Mesendoderm (in vitro differentiated cells): Measurements from ENCODE around the gene EEF1E1.

ENCODE experiments used
- DNase-seq: peaks from one replicate; pipeline ENCODE4 v3.0.0; 2013
- H2AK5ac ChIP-seq: 2 replicates; pipeline ENCODE4 v1.6.1; 2013; ENCODE audit warnings: low read length, inconsistent platforms
- H2BK120ac ChIP-seq: 2 replicates; pipeline ENCODE4 v1.6.1; 2013; ENCODE audit warnings: low read depth, mild to moderate bottlenecking, low read length, moderate library complexity, mixed read lengths
- H2BK15ac ChIP-seq: replicated peaks from 2 replicates; pipeline ENCODE4 v1.6.1; 2013; ENCODE audit warnings: low read depth, mild to moderate bottlenecking, moderate library complexity
- H2BK5ac ChIP-seq: 2 replicates; pipeline ENCODE4 v1.6.1; 2013; ENCODE audit warnings: low read length, inconsistent platforms
- H3K18ac ChIP-seq: 2 replicates; pipeline ENCODE4 v1.6.1; 2013; ENCODE audit warnings: mild to moderate bottlenecking, low read length, mixed read lengths
- H3K23ac ChIP-seq: one replicate; pipeline ENCODE4 v1.6.1; 2013; ENCODE audit warnings: low read length
- H3K27ac ChIP-seq: 2 replicates; pipeline ENCODE4 v1.5.1; 2013; ENCODE audit warnings: low read depth, mild to moderate bottlenecking, inconsistent platforms, low read length, moderate library complexity
- H3K27me3 ChIP-seq: 2 replicates; pipeline ENCODE4 v1.6.1; 2013; ENCODE audit warnings: low read length, control low read depth, mild to moderate bottlenecking, inconsistent platforms; ENCODE audit not compliant: insufficient read depth, poor library complexity
- H3K36me3 ChIP-seq: 2 replicates; pipeline ENCODE4 v1.6.1; 2013; ENCODE audit warnings: low read length, inconsistent platforms; ENCODE audit not compliant: control insufficient read depth, insufficient read depth
- H3K4ac ChIP-seq: one replicate; pipeline ENCODE4 v1.6.1; 2013; ENCODE audit warnings: low read depth, mild to moderate bottlenecking, low read length, moderate library complexity
- H3K4me1 ChIP-seq: 2 replicates; pipeline ENCODE4 v1.6.1; 2013; ENCODE audit warnings: low read depth, low read length, inconsistent platforms; ENCODE audit not compliant: control insufficient read depth
- H3K4me2 ChIP-seq: 2 replicates; pipeline ENCODE4 v1.6.1; 2013; ENCODE audit warnings: low read length
- H3K4me3 ChIP-seq: 2 replicates; pipeline ENCODE4 v1.5.1; 2013; ENCODE audit warnings: mild to moderate bottlenecking, low read length
- H3K56ac ChIP-seq: one replicate; pipeline ENCODE4 v1.6.1; 2013; ENCODE audit warnings: low read length
- H3K79me1 ChIP-seq: 2 replicates; pipeline ENCODE4 v1.6.1; 2013; ENCODE audit warnings: low read length, inconsistent platforms
- H3K79me2 ChIP-seq: 2 replicates; pipeline ENCODE4 v1.6.1; 2013; ENCODE audit warnings: mild to moderate bottlenecking, low read length; ENCODE audit not compliant: control insufficient read depth, insufficient read depth
- H3K9ac ChIP-seq: 2 replicates; pipeline ENCODE4 v1.6.1; 2013; ENCODE audit warnings: low read length, inconsistent platforms
- H4K5ac ChIP-seq: one replicate; pipeline ENCODE4 v1.6.1; 2013; ENCODE audit warnings: low read length
- H4K8ac ChIP-seq: one replicate; pipeline ENCODE4 v1.6.1; 2013; ENCODE audit warnings: low read depth, mild to moderate bottlenecking, control low read depth, low read length, moderate library complexity
- WGBS: extraction: QIAGEN DNeasy Blood & Tissue Kit; methylation state at CpG from one replicate; pipeline ENCODE4 v1.1.7; 2013; ENCODE audit warnings: low lambda C conversion rate, missing lambda C conversion rate; ENCODE audit not compliant: insufficient coverage; ENCODE audit errors: extremely low coverage; 5-methylcytosine and 5-hydroxymethylcytosine counted together

Gene EEF1E1

DNA sequence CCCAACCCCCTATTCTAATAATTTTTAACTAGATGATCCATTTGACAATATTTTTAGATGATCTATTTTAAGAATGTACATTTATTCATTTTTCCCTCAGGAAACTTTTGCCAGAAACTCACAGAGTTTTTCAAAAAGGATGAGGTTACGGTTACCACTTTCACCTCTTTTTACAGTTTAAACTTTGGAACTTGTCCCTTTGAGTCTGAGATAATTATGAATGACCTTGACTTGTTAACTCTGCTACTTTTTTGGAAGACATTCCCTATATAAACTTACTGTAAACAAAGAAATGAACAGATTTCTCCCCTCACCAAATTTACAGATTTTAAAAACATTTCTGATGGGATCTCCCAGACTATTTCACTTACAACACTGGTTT, 19.8 kb downstream of the EEF1E1 start:
- Histone ChIP-seq H2AK5ac (no peak overlapping the region), H3K23ac (no peak overlapping the region), H2BK5ac (no peak overlapping the region), H2BK120ac (no peak overlapping the region), H2BK15ac (no peak overlapping the region), H3K9ac (no peak overlapping the region), H4K8ac (no peak overlapping the region), H3K56ac (no peak overlapping the region), H3K4me1 (no peaks in the 10 kb centered on the region), H3K18ac (no peak overlapping the region), H3K27ac (no peak overlapping the region), H3K4me3 (no peak overlapping the region), H4K5ac (no peak overlapping the region), H3K79me1 (peaks cover 6% of the 10 kb centered on the region), H3K4me2 (no peak overlapping the region), H3K4ac (no peak overlapping the region), H3K79me2 (peaks cover 3% of the 10 kb centered on the region), H3K27me3 (no peaks in the 10 kb centered on the region), H3K36me3 (no peaks in the 10 kb centered on the region)
- DNase-seq: no peak
- no CpG with 5 or more reads among the region's 1 CpG for WGBS

DNA sequence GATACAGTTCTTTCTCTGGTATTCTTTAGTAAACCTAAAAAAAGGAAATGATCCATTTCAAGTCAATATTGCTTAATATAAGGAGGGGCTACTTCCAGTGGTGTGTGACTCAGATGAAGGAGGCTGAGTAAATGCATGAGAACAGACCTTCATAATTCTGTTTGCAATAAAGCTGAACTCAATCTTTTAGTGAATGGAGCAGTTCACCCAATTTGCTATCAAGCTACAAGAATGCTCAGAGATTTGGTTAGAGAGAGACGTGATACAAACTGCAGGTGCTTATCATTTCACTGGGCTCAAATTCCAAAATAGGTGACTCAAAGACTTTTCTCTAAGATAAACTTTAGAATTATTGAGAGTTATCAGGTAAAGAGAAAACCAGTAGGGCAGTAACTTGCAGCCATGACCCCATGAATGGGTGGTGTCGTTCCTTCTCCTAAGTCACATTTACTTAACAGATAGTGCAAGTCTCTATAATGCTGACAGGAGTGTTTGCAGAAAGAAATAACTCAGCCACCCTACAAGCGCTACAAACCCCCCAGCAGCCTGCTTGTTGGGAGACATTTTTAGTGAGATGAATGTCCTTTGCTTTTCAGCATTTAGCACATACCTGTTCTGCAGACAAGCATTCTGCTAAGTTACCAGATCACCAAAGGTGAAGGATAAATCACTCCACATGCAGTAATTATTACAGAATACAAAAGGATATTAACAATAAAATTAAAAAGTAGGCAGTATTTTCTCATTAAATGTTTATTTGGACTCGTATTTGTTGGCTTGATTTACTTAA, 21.8 kb downstream of the EEF1E1 start:
- Histone ChIP-seq H3K56ac (no peak overlapping the region), H3K18ac (no peak overlapping the region), H3K23ac (no peak overlapping the region), H3K79me2 (no peaks in the 10 kb centered on the region), H3K27me3 (no peaks in the 10 kb centered on the region), H3K79me1 (peaks cover 2% of the 10 kb centered on the region), H2BK5ac (no peak overlapping the region), H2AK5ac (no peak overlapping the region), H3K4me3 (no peak overlapping the region), H3K4me2 (no peak overlapping the region), H3K4me1 (no peaks in the 10 kb centered on the region), H2BK15ac (no peak overlapping the region), H4K8ac (no peak overlapping the region), H3K36me3 (no peaks in the 10 kb centered on the region), H2BK120ac (no peak overlapping the region), H3K4ac (no peak overlapping the region), H3K9ac (no peak overlapping the region), H3K27ac (no peak overlapping the region), H4K5ac (no peak overlapping the region)
- WGBS: no CpG with 5 or more reads among the region's 4 CpGs
- DNase-seq: no peak

DNA sequence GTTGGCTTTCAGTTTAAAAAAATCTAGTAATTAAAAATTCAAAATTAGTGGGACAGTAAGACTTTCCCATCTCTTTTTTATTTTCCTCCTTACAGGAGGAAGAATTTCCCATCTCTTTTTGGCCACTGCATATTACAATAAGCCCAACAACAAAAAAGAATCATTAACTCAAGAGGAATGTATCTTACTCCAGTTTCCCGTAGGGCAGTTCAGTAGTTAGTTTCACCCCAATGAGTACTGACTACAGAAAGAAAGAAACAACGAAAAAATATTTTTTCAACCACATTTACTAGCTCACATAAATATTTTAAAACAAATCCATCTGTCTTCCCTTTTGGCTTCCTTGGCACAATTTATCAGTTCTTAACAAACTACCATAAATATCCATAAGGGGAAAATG, 23.2 kb downstream of the EEF1E1 start:
- no peak overlapping the region for H3K9ac ChIP-seq
- no peaks in the 10 kb centered on the region for H3K36me3 ChIP-seq
- H3K56ac ChIP-seq: no peak overlapping the region
- no peak for DNase-seq
- WGBS: no CpG with 5 or more reads among the region's 2 CpGs
- H3K18ac ChIP-seq: no peak overlapping the region
- no peak overlapping the region for H4K5ac ChIP-seq
- H3K23ac ChIP-seq: no peak overlapping the region
- H2AK5ac ChIP-seq: no peak overlapping the region
- peaks cover 2% of the 10 kb centered on the region for H3K79me1 ChIP-seq
- H2BK120ac ChIP-seq: no peak overlapping the region
- no peak overlapping the region for H4K8ac ChIP-seq
- no peak overlapping the region for H2BK15ac ChIP-seq
- H3K4me3 ChIP-seq: no peak overlapping the region
- H3K4me2 ChIP-seq: no peak overlapping the region
- no peak overlapping the region for H2BK5ac ChIP-seq
- H3K4ac ChIP-seq: no peak overlapping the region
- H3K27me3 ChIP-seq: no peaks in the 10 kb centered on the region
- no peaks in the 10 kb centered on the region for H3K4me1 ChIP-seq
- no peaks in the 10 kb centered on the region for H3K79me2 ChIP-seq
- H3K27ac ChIP-seq: no peak overlapping the region

DNA sequence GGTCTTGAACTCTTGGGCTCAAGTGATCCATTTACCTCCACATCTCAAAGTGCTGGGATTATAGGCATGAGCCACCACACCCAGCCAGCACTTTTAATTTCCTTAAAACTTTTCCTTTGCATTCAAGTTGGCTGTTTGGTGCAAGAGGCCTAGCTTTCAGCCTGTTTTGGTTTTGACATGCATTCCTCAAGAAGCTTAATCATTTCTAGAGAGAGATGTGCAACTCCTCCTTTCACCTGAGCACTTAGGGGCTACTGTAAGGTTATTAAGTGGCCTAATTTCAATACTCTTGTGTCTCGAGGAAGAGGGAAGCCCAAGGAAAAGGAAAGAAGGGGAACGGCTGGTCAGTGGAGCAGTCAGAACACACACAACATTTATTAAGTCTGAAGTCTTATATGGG, 24.4 kb downstream of the EEF1E1 start:
- Histone ChIP-seq H3K79me2 (no peaks in the 10 kb centered on the region), H3K23ac (no peak overlapping the region), H3K9ac (no peak overlapping the region), H2AK5ac (no peak overlapping the region), H3K27me3 (no peaks in the 10 kb centered on the region), H3K27ac (no peak overlapping the region), H3K56ac (no peak overlapping the region), H2BK5ac (no peak overlapping the region), H4K5ac (no peak overlapping the region), H3K4me2 (no peak overlapping the region), H3K4me3 (no peak overlapping the region), H3K4me1 (no peaks in the 10 kb centered on the region), H3K79me1 (no peaks in the 10 kb centered on the region), H3K4ac (no peak overlapping the region), H2BK15ac (no peak overlapping the region), H3K36me3 (no peaks in the 10 kb centered on the region), H3K18ac (no peak overlapping the region), H2BK120ac (no peak overlapping the region), H4K8ac (no peak overlapping the region)
- no CpG with 5 or more reads among the region's 2 CpGs for WGBS
- no peak for DNase-seq

DNA sequence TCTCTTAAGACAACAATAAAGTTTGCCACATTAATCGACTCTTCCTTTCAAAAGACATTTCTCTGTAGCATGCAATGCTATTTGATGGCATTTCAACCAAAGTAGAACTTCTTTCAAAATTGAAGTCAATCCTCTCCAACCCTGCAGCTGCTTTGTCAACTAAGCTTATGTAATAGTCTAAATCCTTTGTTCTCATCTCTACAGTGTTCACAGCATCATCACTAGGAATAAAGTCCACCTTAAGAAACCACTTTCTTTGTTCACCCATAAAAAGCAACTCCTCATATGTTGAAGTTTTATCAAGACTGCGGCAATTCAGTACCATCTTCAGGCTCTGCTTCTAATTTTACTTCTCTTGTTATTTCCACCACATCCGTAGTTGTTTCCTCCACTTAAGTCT, 26.6 kb downstream of the EEF1E1 start:
- H3K4me3 ChIP-seq: no peak overlapping the region
- no peak overlapping the region for H4K8ac ChIP-seq
- no peak overlapping the region for H2BK15ac ChIP-seq
- no peaks in the 10 kb centered on the region for H3K36me3 ChIP-seq
- H3K79me2 ChIP-seq: no peaks in the 10 kb centered on the region
- H3K4me2 ChIP-seq: no peak overlapping the region
- H3K27ac ChIP-seq: no peak overlapping the region
- no peak overlapping the region for H4K5ac ChIP-seq
- H3K4me1 ChIP-seq: no peaks in the 10 kb centered on the region
- no peaks in the 10 kb centered on the region for H3K79me1 ChIP-seq
- no peak overlapping the region for H3K23ac ChIP-seq
- no peak overlapping the region for H2BK120ac ChIP-seq
- no peaks in the 10 kb centered on the region for H3K27me3 ChIP-seq
- no peak for DNase-seq
- no peak overlapping the region for H3K9ac ChIP-seq
- WGBS: no CpG with 5 or more reads among the region's 3 CpGs
- no peak overlapping the region for H2AK5ac ChIP-seq
- no peak overlapping the region for H3K4ac ChIP-seq
- H2BK5ac ChIP-seq: no peak overlapping the region
- no peak overlapping the region for H3K56ac ChIP-seq
- H3K18ac ChIP-seq: no peak overlapping the region

DNA sequence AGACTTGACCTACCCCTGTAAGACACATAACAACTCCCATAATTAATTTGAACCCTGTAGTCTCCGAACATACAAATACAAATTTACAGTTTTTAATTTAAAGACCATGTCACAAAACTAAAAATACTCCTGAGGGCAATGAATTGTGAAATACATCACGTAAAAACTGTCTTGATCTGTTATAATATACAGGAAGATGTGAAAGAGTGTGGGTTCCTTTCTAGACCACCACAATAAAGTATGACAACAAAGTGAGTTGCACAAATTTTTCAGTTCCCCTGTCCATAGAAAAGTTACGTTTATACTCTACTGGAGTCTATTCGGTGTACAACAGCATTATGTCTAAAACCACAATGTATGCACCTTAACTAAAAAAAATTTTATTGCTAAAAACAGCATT, 27.2 kb downstream of the EEF1E1 start:
- H3K4ac ChIP-seq: no peak overlapping the region

More for the DNA sequence above, 27.2 kb downstream of the EEF1E1 start:
- no peak overlapping the region for H3K56ac ChIP-seq
- no peak overlapping the region for H2BK5ac ChIP-seq
- H3K4me3 ChIP-seq: no peak overlapping the region
- no peak for DNase-seq
- H3K27ac ChIP-seq: no peak overlapping the region
- no peaks in the 10 kb centered on the region for H3K4me1 ChIP-seq
- H3K79me2 ChIP-seq: no peaks in the 10 kb centered on the region
- H4K8ac ChIP-seq: no peak overlapping the region
- H2BK120ac ChIP-seq: no peak overlapping the region
- no peak overlapping the region for H3K18ac ChIP-seq
- H3K27me3 ChIP-seq: no peaks in the 10 kb centered on the region
- H3K23ac ChIP-seq: no peak overlapping the region
- H2AK5ac ChIP-seq: no peak overlapping the region
- H3K79me1 ChIP-seq: no peaks in the 10 kb centered on the region
- H3K36me3 ChIP-seq: no peaks in the 10 kb centered on the region
- H4K5ac ChIP-seq: no peak overlapping the region
- no peak overlapping the region for H2BK15ac ChIP-seq
- WGBS: no CpG with 5 or more reads among the region's 4 CpGs
- H3K9ac ChIP-seq: no peak overlapping the region
- no peak overlapping the region for H3K4me2 ChIP-seq
